GM18502 (cell line): Measurements from ENCODE around the gene TFF3.

Experiments used
- ATAC-seq: cut with Tn5 transposase; IDR thresholded peaks from one replicate; pipeline ENCODE4 v1.9.1; 2021; ENCODE audit warnings: mild to moderate bottlenecking; ENCODE audit not compliant: unreplicated experiment, poor library complexity

Gene TFF3

GRCh38 chr21:42324896-42325295 is 9.7 kb upstream of the TFF3 start:
- no peak for ATAC-seq

DNA sequence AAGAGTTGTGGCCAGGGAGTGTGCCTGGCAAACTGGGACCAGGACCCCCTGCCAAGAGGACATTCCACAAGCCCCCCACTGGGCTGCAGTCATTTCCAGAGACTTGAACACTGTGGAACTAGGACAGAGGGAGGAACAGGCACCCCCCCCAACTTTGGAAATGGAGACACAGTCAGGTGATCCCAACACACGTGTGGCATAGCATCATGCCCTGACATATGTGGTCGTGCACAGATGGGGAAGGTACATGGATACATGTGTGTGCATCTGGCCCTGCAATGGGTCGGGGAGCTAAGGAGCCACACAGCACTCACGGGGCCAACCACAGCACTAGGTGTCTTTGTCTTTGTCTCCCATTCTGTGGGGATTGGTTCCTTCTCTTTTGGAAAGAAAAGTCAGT is 6.6 kb upstream of the TFF3 start:
- ATAC-seq, result no peak

GRCh38 chr21:42321231-42321630 is 6.0 kb upstream of the TFF3 start:
- no peak for ATAC-seq

DNA sequence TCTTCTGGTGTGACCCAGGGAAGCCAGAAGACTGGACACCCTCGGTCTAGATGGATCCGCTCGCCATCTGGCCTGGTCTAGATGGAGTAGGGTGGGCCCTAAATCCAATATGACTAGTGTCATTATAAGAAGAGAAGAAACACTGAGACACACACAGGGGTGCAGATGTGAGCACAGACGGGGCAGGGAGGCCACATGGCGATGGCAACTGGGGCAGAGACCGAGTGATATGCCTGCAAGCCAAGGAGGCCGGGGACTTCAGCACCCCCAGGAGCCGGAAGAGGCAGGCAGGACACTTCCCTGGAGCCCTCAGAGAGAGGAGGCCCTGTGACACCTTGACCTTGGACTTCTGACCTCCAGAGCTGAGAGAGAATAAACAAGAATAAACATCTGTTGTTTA is 5.6 kb upstream of the TFF3 start:
- no peak for ATAC-seq

DNA sequence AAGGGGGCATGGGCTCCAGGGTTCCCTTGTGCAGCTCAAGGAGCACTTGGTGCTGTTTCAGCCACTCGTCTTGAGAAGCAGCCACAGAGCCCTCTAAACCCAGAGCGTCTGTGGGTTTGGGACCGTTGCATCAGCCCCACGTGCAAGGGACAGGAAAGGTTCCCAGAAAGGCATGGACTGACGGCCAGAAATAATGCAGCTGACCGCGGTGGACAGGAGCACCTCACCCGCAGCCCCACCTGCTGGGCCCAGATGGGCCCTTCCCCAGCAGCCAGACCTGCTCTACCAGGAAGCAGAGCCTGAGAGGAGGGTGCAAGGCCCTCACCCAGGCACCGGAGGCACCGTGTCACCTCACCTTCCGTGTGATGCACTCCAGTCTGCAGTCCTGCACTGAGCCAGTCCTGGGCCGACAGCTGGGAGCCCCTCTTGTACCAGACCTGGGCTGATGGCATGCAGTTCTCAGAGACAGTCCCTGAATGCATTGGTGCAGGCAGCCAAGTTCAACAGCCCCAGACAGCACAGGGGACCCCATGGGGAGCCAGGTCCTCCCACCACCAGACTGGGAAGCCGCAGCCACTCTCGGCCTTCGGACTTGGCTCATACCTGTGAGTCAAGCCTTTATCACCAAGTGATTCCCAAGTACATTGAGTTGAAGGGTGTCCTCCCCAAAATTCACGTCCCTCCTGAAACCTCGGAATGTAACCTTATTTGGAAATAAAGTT is 4.8 kb upstream of the TFF3 start:
- ATAC-seq, result no peak

DNA sequence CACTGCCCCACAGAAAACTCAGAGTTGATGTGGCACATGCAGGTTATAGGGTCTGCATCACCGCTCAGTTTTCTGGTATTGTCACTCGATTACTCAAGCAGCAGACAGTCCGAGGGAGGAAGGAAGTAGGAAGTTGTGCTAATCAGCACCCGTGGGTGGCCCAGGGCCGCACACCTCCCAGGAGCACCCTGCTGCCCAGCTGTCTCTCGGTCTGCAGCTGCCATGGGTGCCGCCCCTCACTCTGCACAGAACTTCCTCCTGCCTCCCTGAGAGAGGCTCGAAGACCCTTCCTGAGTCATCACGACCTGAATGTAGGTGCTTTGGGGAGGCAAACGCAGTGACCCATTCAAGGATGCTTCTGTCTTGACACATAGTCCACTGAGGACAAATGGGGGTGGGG is 4.2 kb upstream of the TFF3 start:
- ATAC-seq, result no peak

DNA sequence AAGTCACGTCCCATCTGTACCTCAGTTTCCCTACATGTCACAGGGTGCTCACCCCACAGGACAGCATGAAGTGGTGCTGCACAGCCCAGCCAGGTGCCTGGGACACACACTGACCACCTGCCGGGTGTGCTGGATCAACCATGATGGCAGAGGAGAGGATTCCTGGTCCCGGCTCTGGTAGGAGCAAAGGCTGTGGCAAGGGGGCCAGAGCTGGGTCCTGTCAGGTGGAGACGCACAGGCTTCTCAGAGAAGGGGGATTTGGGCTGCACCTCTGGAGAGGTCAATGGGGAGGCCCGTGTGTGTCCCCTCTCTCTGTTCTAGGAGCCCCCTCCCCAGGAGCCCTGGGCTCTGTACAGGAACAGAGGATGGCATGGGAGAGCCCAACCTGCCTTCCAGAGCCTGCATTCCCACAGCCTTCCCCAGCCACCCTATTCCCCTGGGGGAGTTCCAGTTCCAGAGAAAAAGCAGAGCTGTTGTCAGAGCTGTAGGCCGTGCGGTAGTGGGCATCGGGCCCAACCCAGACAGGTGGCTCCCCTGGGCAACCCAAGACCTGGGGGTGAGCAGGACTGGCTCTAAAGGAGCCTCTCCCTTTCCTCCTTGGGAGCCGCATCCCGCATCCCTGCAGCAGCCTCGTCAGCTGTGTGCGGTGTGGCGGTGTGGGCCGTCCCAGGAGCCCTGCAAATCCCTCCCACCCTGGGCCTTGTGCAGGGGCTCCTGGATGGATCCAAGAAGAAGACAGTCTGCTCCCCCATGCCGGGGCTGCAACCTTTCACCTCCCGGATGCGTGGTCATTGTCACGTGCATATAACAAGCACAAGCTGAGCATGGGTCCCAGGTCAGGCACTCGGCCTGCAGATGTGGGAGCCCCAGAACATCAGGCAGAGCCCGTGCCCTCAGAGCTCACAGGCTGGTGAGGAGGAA is 2.9 kb upstream of the TFF3 start:
- no peak for ATAC-seq

DNA sequence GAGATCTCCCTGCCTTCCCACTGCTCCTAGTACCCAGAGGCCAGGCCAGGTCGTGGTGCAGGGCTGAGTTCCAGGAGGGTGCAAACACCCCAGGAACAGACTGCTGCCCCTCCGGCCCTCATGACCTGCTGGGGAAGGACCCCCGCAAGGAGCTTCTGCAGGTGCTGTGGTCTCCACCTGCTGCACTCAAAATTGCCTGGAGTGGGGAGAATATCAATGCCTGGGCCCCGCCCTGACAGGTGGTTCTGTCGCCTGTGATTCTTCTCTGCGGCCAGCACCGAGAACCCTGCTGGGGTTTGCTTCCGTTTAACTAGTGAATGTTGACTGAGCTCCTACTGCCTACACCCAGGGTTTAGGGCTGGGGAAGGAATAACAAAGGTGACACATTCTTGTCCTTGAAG is 2.1 kb upstream of the TFF3 start:
- no peak for ATAC-seq

DNA sequence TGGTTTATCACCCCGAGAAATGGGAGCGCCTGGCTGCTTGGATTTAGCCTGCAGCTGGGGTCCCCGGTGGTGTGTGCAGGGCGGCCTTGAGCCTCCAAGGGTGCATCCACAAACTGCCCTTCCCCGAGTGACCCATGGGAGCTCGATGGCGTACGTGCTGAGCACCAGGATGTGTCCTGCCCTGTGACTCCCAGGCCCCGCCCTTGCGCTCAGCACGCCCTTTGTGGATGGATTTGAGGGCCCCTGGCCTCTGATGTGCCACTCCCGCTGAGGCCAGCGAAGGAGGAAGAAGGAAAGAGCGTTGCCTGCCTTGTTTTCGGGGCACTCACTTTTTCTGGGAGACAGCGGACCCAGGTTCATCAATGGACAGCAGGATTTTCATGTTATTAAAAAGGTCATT is 1.7 kb upstream of the TFF3 start:
- ATAC-seq, result no peak

DNA sequence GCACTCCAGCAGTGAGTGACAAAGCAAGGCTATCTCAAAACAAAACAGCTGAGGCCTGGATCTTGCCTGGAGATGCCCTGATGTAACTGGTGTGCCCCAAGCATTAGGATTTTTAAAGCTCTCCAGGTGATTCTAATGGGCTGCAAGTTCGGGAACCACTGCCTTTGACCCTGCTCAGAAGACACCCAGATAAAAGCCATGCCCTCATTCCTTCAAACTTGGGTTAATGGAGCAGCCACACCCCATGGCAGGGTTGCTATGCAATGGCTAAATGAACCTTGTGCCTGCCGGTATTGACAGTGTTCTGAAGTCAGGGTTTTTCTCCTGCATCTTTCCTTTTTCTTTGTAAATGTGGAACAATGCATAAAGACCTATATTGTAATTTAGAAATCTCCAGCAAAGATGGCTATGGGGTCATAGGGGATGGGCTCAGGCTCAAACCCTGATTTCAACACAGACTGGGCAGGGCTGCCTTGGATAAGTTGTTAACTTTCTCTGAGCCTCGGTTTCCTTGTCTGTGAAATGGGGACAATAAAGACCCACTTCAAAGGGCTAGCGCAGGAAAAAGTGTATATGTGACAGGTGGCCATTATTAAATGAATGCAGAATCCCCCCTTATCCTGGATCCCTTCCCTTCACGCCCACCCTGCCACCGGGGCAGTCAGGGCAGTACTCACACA is 453 bp downstream of the TFF3 start:
- no peak for ATAC-seq

GRCh38 chr21:42313501-42313969 is 1.7 kb downstream of the TFF3 start:
- ATAC-seq, result no peak

DNA sequence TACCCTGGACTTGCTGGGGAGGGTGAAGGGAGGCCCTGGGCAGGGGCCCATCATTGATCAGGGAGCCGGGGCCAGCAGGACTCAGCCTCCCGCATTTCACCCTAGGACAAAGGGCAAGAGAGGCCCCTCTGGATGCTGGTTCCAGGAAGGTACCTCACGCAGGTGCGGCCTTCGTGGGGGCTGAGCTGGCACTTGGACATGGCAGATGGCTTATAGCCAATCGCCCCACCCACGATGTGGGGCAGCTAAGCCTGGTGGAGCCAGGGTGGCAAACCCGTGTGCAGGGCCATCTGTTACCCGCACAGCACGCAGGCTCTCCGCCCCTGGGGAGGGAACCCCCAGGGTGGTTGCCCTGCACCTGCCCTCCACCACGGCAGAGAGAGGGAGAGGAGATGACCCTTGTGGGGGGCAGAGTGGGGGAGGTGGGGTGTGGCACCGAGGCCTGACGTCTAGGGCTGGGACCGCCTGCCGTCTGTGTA is 2.5 kb downstream of the TFF3 start:
- ATAC-seq, result no peak

- ATAC-seq, result no peak
These were observed 3.2 kb downstream of the TFF3 start for GRCh38 chr21:42311816-42312625.

DNA sequence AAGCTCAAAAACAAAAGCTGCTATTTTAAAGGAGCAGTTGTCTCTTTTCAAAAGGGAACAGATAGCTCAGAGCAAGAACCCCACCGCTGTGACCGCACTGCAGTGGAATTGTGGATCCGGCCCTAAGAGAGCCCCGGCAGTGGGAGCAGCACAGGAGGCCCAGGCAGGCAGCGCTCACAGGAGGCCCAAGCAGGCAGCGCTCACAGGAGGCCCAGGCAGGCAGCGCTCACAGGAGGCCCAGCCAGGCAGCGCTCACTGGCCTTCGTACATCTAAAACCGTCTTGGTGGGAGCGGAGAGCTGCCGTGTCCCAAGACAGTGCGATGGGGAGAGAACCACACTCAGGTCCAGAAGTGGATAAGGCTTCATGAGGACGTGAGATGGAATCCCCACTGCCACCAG is 4.0 kb downstream of the TFF3 start:
- no peak for ATAC-seq

DNA sequence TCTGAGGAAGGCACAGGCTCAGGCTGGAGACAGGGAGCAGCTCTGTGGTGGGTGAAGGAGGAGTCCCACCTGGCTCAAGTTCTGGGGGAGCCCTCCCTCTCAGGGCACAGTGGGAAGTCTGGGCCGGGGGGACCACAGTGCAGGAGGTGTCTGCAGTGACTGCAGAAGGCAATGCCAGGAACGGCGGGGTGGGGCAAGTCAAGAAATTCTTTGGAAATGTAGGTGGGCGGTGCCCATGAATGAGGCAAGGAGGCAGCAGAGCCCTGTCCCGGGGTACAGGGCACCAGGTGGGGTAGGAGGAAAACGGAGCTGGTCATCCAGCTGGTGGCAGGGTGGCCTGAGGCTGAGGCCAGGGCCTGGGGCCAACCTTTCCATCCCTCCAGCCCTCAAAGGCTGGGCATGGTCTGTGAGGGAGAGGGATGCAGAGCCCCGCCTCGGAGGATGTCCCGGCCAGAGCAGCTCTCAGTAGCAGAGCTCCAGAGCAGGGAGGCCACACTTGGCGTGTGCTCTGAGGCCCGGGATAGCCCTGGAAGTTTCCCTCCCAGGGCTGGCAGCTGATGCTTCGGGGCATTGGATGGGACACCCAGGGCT is 4.7 kb downstream of the TFF3 start:
- no peak for ATAC-seq

DNA sequence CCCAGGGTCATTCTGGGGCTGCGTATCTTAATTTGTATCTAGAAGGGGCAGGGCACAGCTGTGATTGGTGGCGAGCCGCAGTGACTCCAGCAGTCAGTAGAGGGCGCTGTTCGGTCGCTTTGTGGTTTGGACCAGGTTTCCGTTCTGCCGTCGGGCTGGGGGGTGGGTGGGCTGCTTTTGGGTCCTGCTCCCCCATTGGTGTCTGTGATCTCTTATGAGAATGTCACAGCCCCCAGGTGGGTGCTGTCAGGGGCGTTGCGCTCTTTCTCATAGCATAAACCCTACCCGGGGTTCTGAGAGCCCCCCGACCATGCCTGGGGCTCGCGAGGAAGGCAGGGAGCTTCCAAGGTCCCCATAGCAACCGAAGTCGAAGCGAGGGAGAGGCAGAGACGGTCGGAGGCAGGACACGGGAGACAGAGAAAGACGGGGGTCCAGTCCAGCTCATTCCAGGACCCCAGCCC is 5.4 kb downstream of the TFF3 start:
- ATAC-seq, result no peak

DNA sequence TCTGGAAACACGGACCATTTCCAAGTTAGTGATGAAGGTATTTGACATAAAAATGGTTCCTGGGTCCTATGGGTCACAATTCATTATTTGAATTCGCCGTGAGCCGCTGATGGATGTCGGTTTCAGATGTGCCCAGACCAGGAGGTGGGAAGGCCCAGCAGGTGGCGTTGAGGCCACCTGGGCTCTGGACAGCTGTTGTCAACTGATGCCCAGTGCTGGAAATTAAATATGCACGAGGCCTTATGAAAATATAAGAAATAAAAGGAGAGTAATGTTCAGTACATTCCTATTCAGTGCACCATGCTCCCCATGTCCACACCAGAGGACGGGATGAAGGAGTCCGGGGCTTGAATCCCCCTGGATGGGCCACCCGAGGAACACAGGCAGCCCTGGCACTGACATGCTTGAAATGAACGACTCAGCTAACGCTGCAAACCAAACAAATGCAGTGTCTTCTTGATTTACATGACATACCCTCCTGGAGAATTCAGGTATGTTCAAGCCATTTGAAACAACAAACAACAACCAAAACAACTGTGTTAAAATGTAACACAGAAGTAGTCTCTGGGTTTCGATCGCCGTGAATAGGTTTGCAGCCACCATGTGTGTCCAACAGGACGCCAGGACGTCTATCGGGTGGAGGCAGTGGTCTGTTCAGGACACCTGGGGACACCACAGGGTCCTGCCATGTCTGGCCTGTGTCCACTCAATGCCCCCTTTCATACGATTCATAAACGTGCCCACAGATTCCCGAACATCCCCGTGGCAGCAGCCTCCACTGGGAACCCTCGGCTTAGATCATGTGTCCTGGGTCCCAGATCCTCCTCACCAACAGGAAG is 6.1 kb downstream of the TFF3 start:
- no peak for ATAC-seq

- ATAC-seq, result no peak
These were observed 6.9 kb downstream of the TFF3 start for GRCh38 chr21:42308161-42308913.
